Caco-2 (cell line): ENCODE results near the gene LRPAP1. TPM values are rescaled to one million over a fixed set of nuclear protein-coding genes. Genes with fewer than 3 reads are reported as not detected.

Experiments used
- BruUV-seq: library from RNA; stranded (reverse); fragments of 400-500 nt; replicated peaks from 2 replicates; lab custom pipeline; 2021; lab: Mats Ljungman, UMichigan
- CTCF ChIA-PET: fragments of 300-600 bp; sonication (Branson Sonifier 250); formaldehyde crosslinking; loops from one replicate; lab custom pipeline; 2022; ENCODE audit warnings: antibody characterized with exemption; lab: Charles Lee
- POLR2A ChIA-PET: fragments of 300-600 bp; sonication (Branson Sonifier 250); formaldehyde crosslinking; loops from one replicate; lab custom pipeline; 2022; ENCODE audit warnings: antibody characterized with exemption; lab: Charles Lee
- DNase-seq, 2 experiments: peaks; one replicate each; pipeline versions ENCODE4 v3.0.0 to v3.0.0-alpha.2; 2020 to 2022
- H3K27me3 ChIP-seq: replicated peaks from 2 replicates; pipeline ENCODE4 v1.6.0; 2011; ENCODE audit warnings: low read length; ENCODE audit not compliant: control insufficient read depth, insufficient read depth
- H3K36me3 ChIP-seq: 2 replicates; pipeline ENCODE4 v1.5.1; 2011; ENCODE audit warnings: low read length; ENCODE audit not compliant: control insufficient read depth, insufficient read depth
- H3K4me1 ChIP-seq: fragments of 250-450 bp; sonication (Bioruptor Pico); 2 replicates; pipeline ENCODE4 v1.5.1; 2020; ENCODE audit warnings: mild to moderate bottlenecking
- H3K4me3 ChIP-seq: 2 replicates; pipeline ENCODE4 v1.5.1; 2011; ENCODE audit warnings: low read depth, mild to moderate bottlenecking, control low read depth, low read length
- H3K9me3 ChIP-seq: fragments of 250-450 bp; sonication (Bioruptor Pico); 2 replicates; pipeline ENCODE4 v1.5.1; 2020; ENCODE audit warnings: mild to moderate bottlenecking, moderate library complexity
- H3K27ac Mint-ChIP-seq: one replicate; pipeline ENCODE4 v1.8.0; 2022; ENCODE audit warnings: mixed read lengths; ENCODE audit not compliant: unreplicated experiment
- H3K27me3 Mint-ChIP-seq: one replicate; pipeline ENCODE4 v1.8.0; 2022; ENCODE audit warnings: mixed read lengths; ENCODE audit not compliant: insufficient read depth, unreplicated experiment
- H3K36me3 Mint-ChIP-seq: one replicate; pipeline ENCODE4 v1.8.0; 2022; ENCODE audit warnings: mild to moderate bottlenecking, mixed read lengths; ENCODE audit not compliant: insufficient read depth, unreplicated experiment
- H3K4me1 Mint-ChIP-seq: one replicate; pipeline ENCODE4 v1.8.0; 2022; ENCODE audit warnings: low read depth, mixed read lengths; ENCODE audit not compliant: unreplicated experiment
- H3K4me3 Mint-ChIP-seq: one replicate; pipeline ENCODE4 v1.8.0; 2022; ENCODE audit warnings: mild to moderate bottlenecking, moderate library complexity, mixed read lengths; ENCODE audit not compliant: unreplicated experiment
- H3K9me3 Mint-ChIP-seq: one replicate; pipeline ENCODE4 v1.8.0; 2022; ENCODE audit warnings: mixed read lengths; ENCODE audit not compliant: unreplicated experiment
- CTCF ChIP-seq, 2 experiments: fragments of 200-600 bp in 1 of 2; IDR thresholded peaks; 1 replicate in 1 of 2; 2 replicates in 1 of 2; pipeline versions ENCODE4 v1.5.1 to v1.8.0; 2011 to 2022; ENCODE audit warnings: antibody characterized with exemption in 1 of 2, control low read depth in 1 of 2, inconsistent platforms in 1 of 2, low read depth in 1 of 2, low read length in 1 of 2, mild to moderate bottlenecking in 1 of 2, moderate library complexity in 1 of 2; ENCODE audit not compliant: insufficient read depth in 1 of 2, severe bottlenecking in 1 of 2, unreplicated experiment in 1 of 2
- intact Hi-C: fragments of 100-400 bp; cut with micrococcal nuclease; formaldehyde crosslinking; loops from one replicate; pipeline ENCODE4 v1.10.0; 2022; ENCODE audit not compliant: unreplicated experiment
- total RNA-seq: library from RNA; stranded (reverse); gene quantifications from 2 replicates; pipeline ENCODE4 v1.2.3, GENCODE V29; 2022

Gene LRPAP1
- total RNA-seq, 1 experiment from 2014 or later, result 224 TPM

- H3K27me3 ChIP-seq, result no peaks in the 10 kb centered on the region
- no peak overlapping the region for H3K27ac Mint-ChIP-seq
- CTCF ChIA-PET, result no interaction called here
- DNase-seq, result no peak
- POLR2A ChIA-PET, result no interaction called here
- no TSS peak for BruUV-seq
- no peak overlapping the region for H3K4me3 Mint-ChIP-seq
- H3K4me3 ChIP-seq, result no peak overlapping the region
- no peaks in the 10 kb centered on the region for H3K4me1 Mint-ChIP-seq
- H3K4me1 ChIP-seq, result no peaks in the 10 kb centered on the region
- TF ChIP-seq CTCF (IDR thresholded peaks at IDR 0.05; ENCODE audit: insufficient read depth in 1 of 2, low read depth in 1 of 2, low read length in 1 of 2, severe bottlenecking in 1 of 2, unreplicated experiment in 1 of 2), result no peak
- H3K36me3 ChIP-seq, result peaks cover 4% of the 10 kb centered on the region
- intact Hi-C loops, result no loop called here
- H3K9me3 Mint-ChIP-seq, result no peaks in the 10 kb centered on the region
- H3K27me3 Mint-ChIP-seq, result no peaks in the 10 kb centered on the region
- H3K9me3 ChIP-seq, result no peaks in the 10 kb centered on the region
- peaks cover 41% of the 10 kb centered on the region for H3K36me3 Mint-ChIP-seq
Observed at GRCh38 chr4:3519468-3520264, 12.6 kb downstream of the LRPAP1 start.

- POLR2A ChIA-PET, result no interaction called here
Observed at GRCh38 chr4:3518941-3519340, 13.3 kb downstream of the LRPAP1 start.

GRCh38 chr4:3518511-3518880 lies 13.7 kb downstream of the LRPAP1 start:
- no peaks in the 10 kb centered on the region for H3K4me1 ChIP-seq
- CTCF ChIA-PET, result no interaction called here
- Mint-ChIP-seq H3K27ac (no peak overlapping the region), H3K4me3 (no peak overlapping the region), H3K27me3 (no peaks in the 10 kb centered on the region), H3K4me1 (no peaks in the 10 kb centered on the region), H3K36me3 (peaks cover 46% of the 10 kb centered on the region), H3K9me3 (no peaks in the 10 kb centered on the region)
- no peak for DNase-seq
- intact Hi-C loops, result no loop called here
- no peaks in the 10 kb centered on the region for H3K27me3 ChIP-seq
- H3K9me3 ChIP-seq, result no peaks in the 10 kb centered on the region
- H3K4me3 ChIP-seq, result no peak overlapping the region
- no TSS peak for BruUV-seq
- H3K36me3 ChIP-seq, result peaks cover 3% of the 10 kb centered on the region
- POLR2A ChIA-PET, result no interaction called here
- TF ChIP-seq CTCF (IDR thresholded peaks at IDR 0.05; ENCODE audit: insufficient read depth in 1 of 2, low read depth in 1 of 2, low read length in 1 of 2, severe bottlenecking in 1 of 2, unreplicated experiment in 1 of 2), result no peak

More at GRCh38 chr4:3518941-3519340, 13.3 kb downstream of the LRPAP1 start:
- DNase-seq, result no peak
- Mint-ChIP-seq H3K9me3 (no peaks in the 10 kb centered on the region), H3K4me1 (no peaks in the 10 kb centered on the region), H3K4me3 (no peak overlapping the region), H3K36me3 (peaks cover 41% of the 10 kb centered on the region), H3K27me3 (no peaks in the 10 kb centered on the region), H3K27ac (no peak overlapping the region)
- CTCF ChIA-PET, result no interaction called here
- Histone ChIP-seq H3K4me1 (no peaks in the 10 kb centered on the region), H3K9me3 (no peaks in the 10 kb centered on the region), H3K36me3 (peaks cover 3% of the 10 kb centered on the region), H3K4me3 (no peak overlapping the region), H3K27me3 (no peaks in the 10 kb centered on the region)
- intact Hi-C loops, result no loop called here
- BruUV-seq, result no TSS peak
- no peak for TF ChIP-seq CTCF (IDR thresholded peaks at IDR 0.05; ENCODE audit: insufficient read depth in 1 of 2, low read depth in 1 of 2, low read length in 1 of 2, severe bottlenecking in 1 of 2, unreplicated experiment in 1 of 2)
